Naive B cell (primary cell): ENCODE data around the gene IGSF8. TPM values are rescaled to one million over a fixed set of nuclear protein-coding genes. Genes with fewer than 3 reads are reported as not detected.

ENCODE experiments used
- ATAC-seq, 2 donors: fragments of 150-1000 bp; cut with Tn5 transposase; 2 replicates each; pipeline ENCODE4 v1.10.0; 2021; ENCODE audit warnings: low read depth in 2 of 2, mild to moderate bottlenecking in 2 of 2, moderate library complexity in 2 of 2
- DNase-seq: peaks from one replicate; pipeline ENCODE4 v3.0.0; 2022
- H3K27ac Mint-ChIP-seq, 6 donors: one replicate each; pipeline ENCODE4 v1.8.0; 2020 to 2022; ENCODE audit warnings: mild to moderate bottlenecking in 6 of 6, mixed read lengths in 6 of 6, moderate library complexity in 5 of 6, inconsistent platforms in 2 of 6
- H3K27me3 Mint-ChIP-seq, 3 donors: one replicate each; pipeline ENCODE4 v1.8.0; 2021 to 2022; ENCODE audit warnings: mixed read lengths in 3 of 3, mild to moderate bottlenecking in 1 of 3
- H3K36me3 Mint-ChIP-seq, 2 donors: one replicate each; pipeline ENCODE4 v1.8.0; 2020 to 2022; ENCODE audit warnings: mixed read lengths in 2 of 2, inconsistent platforms in 1 of 2, mild to moderate bottlenecking in 1 of 2
- H3K4me1 Mint-ChIP-seq, 3 donors: one replicate each; pipeline ENCODE4 v1.8.0; 2020 to 2022; ENCODE audit warnings: mixed read lengths in 3 of 3, inconsistent platforms in 1 of 3, mild to moderate bottlenecking in 1 of 3, moderate library complexity in 1 of 3
- H3K4me3 Mint-ChIP-seq, 8 donors: one replicate each; pipeline ENCODE4 v1.8.0; 2020 to 2022; ENCODE audit warnings: mild to moderate bottlenecking in 8 of 8, mixed read lengths in 8 of 8, moderate library complexity in 8 of 8, inconsistent platforms in 2 of 8
- H3K9me3 Mint-ChIP-seq, 7 donors: one replicate each; pipeline ENCODE4 v1.8.0; 2020 to 2022; ENCODE audit warnings: mixed read lengths in 7 of 7, mild to moderate bottlenecking in 5 of 7, inconsistent platforms in 2 of 7, moderate library complexity in 1 of 7
- polyA plus RNA-seq, 6 donors: library from polyadenylated mRNA; unstranded; fragments of 300-500 nt; fragmentation: Illumina TruSeq; gene quantifications; one replicate each; pipeline ENCODE4 v1.2.3, GENCODE V29; 2021; ENCODE audit warnings: low read depth in 6 of 6

IGSF8 gene
- polyA plus RNA-seq, 6 donors from 2014 or later: 33.6 to 53.1 (median 47.7) TPM

- peaks cover 15 to 41% (median 35%) of the 10 kb centered on the region in 3 donors for H3K27me3 Mint-ChIP-seq
- H3K27ac Mint-ChIP-seq: peak overlapping the region in 1 of 6 donors; percentile 64
- peaks cover 0 to 1% (median 0%) of the 10 kb centered on the region in 7 donors for H3K9me3 Mint-ChIP-seq
- H3K4me3 Mint-ChIP-seq: no peak overlapping the region
- ATAC-seq (peak; percentile 43 to 54), DNase-seq (no peak)
- H3K36me3 Mint-ChIP-seq: no peaks in the 10 kb centered on the region
- peaks cover 0 to 4% (median 0%) of the 10 kb centered on the region in 3 donors for H3K4me1 Mint-ChIP-seq
Observed at GRCh38 chr1:160108888-160109662, 10.7 kb upstream of the IGSF8 start.

GRCh38 chr1:160107512-160107911 is 9.1 kb upstream of the IGSF8 start:
- peak overlapping the region in 2 of 6 donors; percentile 15 to 56 for H3K27ac Mint-ChIP-seq

GRCh38 chr1:160105155-160105554 is 6.7 kb upstream of the IGSF8 start:
- Mint-ChIP-seq H3K36me3 (no peaks in the 10 kb centered on the region), H3K27ac (no peak overlapping the region), H3K27me3 (peaks cover 5 to 25% (median 23%) of the 10 kb centered on the region in 3 donors), H3K4me3 (no peak overlapping the region), H3K4me1 (peaks cover 12 to 16% (median 14%) of the 10 kb centered on the region in 3 donors), H3K9me3 (peaks cover 0 to 1% (median 0%) of the 10 kb centered on the region in 7 donors)
- ATAC-seq (no peak), DNase-seq (no peak)

More at GRCh38 chr1:160107512-160107911, 9.1 kb upstream of the IGSF8 start:
- H3K4me1 Mint-ChIP-seq: peaks cover 0 to 4% (median 0%) of the 10 kb centered on the region in 3 donors
- no peaks in the 10 kb centered on the region for H3K36me3 Mint-ChIP-seq
- DNase-seq: no peak
- peaks cover 8 to 32% (median 30%) of the 10 kb centered on the region in 3 donors for H3K27me3 Mint-ChIP-seq
- H3K9me3 Mint-ChIP-seq: peaks cover 0 to 1% (median 0%) of the 10 kb centered on the region in 7 donors
- ATAC-seq: no peak
- no peak overlapping the region for H3K4me3 Mint-ChIP-seq

- H3K27ac Mint-ChIP-seq: peak overlapping the region in 1 of 6 donors; percentile 52
- peaks cover 16 to 20% (median 19%) of the 10 kb centered on the region in 3 donors for H3K4me1 Mint-ChIP-seq
- DNase-seq (no peak), ATAC-seq (no peak)
- no peak overlapping the region for H3K4me3 Mint-ChIP-seq
- peaks cover 0 to 1% (median 0%) of the 10 kb centered on the region in 7 donors for H3K9me3 Mint-ChIP-seq
- H3K27me3 Mint-ChIP-seq: peaks cover 5 to 23% (median 22%) of the 10 kb centered on the region in 3 donors
- no peaks in the 10 kb centered on the region for H3K36me3 Mint-ChIP-seq
Observed at GRCh38 chr1:160104486-160104885, 6.1 kb upstream of the IGSF8 start.

GRCh38 chr1:160103658-160104408 is 5.4 kb upstream of the IGSF8 start:
- H3K36me3 Mint-ChIP-seq: no peaks in the 10 kb centered on the region
- H3K27me3 Mint-ChIP-seq: peaks cover 3 to 17% (median 15%) of the 10 kb centered on the region in 3 donors
- H3K27ac Mint-ChIP-seq: peak overlapping the region in 1 of 6 donors; percentile 42
- DNase-seq (no peak), ATAC-seq (no peak)
- H3K4me1 Mint-ChIP-seq: peaks cover 19 to 26% (median 22%) of the 10 kb centered on the region in 3 donors
- no peak overlapping the region for H3K4me3 Mint-ChIP-seq
- H3K9me3 Mint-ChIP-seq: peaks cover 0 to 1% (median 0%) of the 10 kb centered on the region in 7 donors

GRCh38 chr1:160101717-160102522 is 3.5 kb upstream of the IGSF8 start:
- no peak for DNase-seq
- H3K9me3 Mint-ChIP-seq: no peaks in the 10 kb centered on the region
- peak overlapping the region in 3 of 8 donors; percentile 6 to 55 (median 51) for H3K4me3 Mint-ChIP-seq
- H3K4me1 Mint-ChIP-seq: peaks cover 27 to 37% (median 34%) of the 10 kb centered on the region in 3 donors
- H3K27ac Mint-ChIP-seq: peak overlapping the region in 1 of 6 donors; percentile 75
- ATAC-seq: no peak
- H3K36me3 Mint-ChIP-seq: no peaks in the 10 kb centered on the region
- peaks cover 0 to 8% (median 5%) of the 10 kb centered on the region in 3 donors for H3K27me3 Mint-ChIP-seq

GRCh38 chr1:160101037-160101716 is 2.8 kb upstream of the IGSF8 start:
- Mint-ChIP-seq H3K4me3 (peak overlapping the region; percentile 33 to 68 (median 56)), H3K4me1 (peaks cover 29 to 45% (median 41%) of the 10 kb centered on the region in 3 donors)

GRCh38 chr1:160099716-160100375 is 1.4 kb upstream of the IGSF8 start:
- Mint-ChIP-seq H3K9me3 (no peaks in the 10 kb centered on the region), H3K27me3 (no peaks in the 10 kb centered on the region), H3K27ac (peak overlapping the region in 5 of 6 donors; percentile 72 to 98 (median 93)), H3K4me3 (peak overlapping the region; percentile 10 to 90 (median 86)), H3K4me1 (peaks cover 37 to 57% (median 48%) of the 10 kb centered on the region in 3 donors), H3K36me3 (no peaks in the 10 kb centered on the region)
- no peak for DNase-seq
- ATAC-seq: no peak

More at GRCh38 chr1:160101037-160101716, 2.8 kb upstream of the IGSF8 start:
- DNase-seq (peak; percentile 60), ATAC-seq (peak; percentile 13 to 18)
- Mint-ChIP-seq H3K27me3 (peaks cover 0 to under 1% (median 0%) of the 10 kb centered on the region in 3 donors), H3K36me3 (no peaks in the 10 kb centered on the region), H3K9me3 (no peaks in the 10 kb centered on the region), H3K27ac (peak overlapping the region in 5 of 6 donors; percentile 70 to 96 (median 88))

- Mint-ChIP-seq H3K9me3 (no peaks in the 10 kb centered on the region), H3K27ac (peak overlapping the region; percentile 88 to 98 (median 95)), H3K4me1 (peaks cover 40 to 63% (median 48%) of the 10 kb centered on the region in 3 donors), H3K4me3 (peak overlapping the region; percentile 84 to 90 (median 87)), H3K27me3 (no peaks in the 10 kb centered on the region), H3K36me3 (no peaks in the 10 kb centered on the region)
- ATAC-seq (peak; percentile 79 to 82), DNase-seq (peak; percentile 94)
Observed at GRCh38 chr1:160098852-160099561, 588 bp upstream of the IGSF8 start.

- Mint-ChIP-seq H3K4me1 (peaks cover 46 to 66% (median 52%) of the 10 kb centered on the region in 3 donors), H3K9me3 (no peaks in the 10 kb centered on the region)
- DNase-seq: no peak
Observed at GRCh38 chr1:160097151-160097910, 1.1 kb downstream of the IGSF8 start.

More at GRCh38 chr1:160097151-160097910, 1.1 kb downstream of the IGSF8 start:
- no peak for ATAC-seq
- peak overlapping the region; percentile 88 to 99 (median 92) for H3K27ac Mint-ChIP-seq
- H3K27me3 Mint-ChIP-seq: no peaks in the 10 kb centered on the region
- peaks cover 0 to 3% of the 10 kb centered on the region in 2 donors for H3K36me3 Mint-ChIP-seq
- peak overlapping the region; percentile 84 to 96 (median 90) for H3K4me3 Mint-ChIP-seq
